Kidney epithelial cell (primary cell): Measurements from ENCODE around the gene CSNK1G2. TPM values are rescaled to one million over a fixed set of nuclear protein-coding genes. Genes with fewer than 3 reads are reported as not detected.

Experiments
- DNase-seq: peaks from one replicate; pipeline ENCODE4 v3.0.0-alpha.2; 2010; ENCODE audit warnings: low read depth
- H3K27me3 ChIP-seq: 2 replicates; pipeline ENCODE4 v1.6.0; 2011; ENCODE audit warnings: low read length; ENCODE audit not compliant: control insufficient read depth, insufficient read depth
- H3K36me3 ChIP-seq: 2 replicates; pipeline ENCODE4 v1.5.1; 2011; ENCODE audit warnings: low read length; ENCODE audit not compliant: control insufficient read depth, insufficient read depth
- H3K4me3 ChIP-seq: 2 replicates; pipeline ENCODE4 v1.5.1; 2011; ENCODE audit warnings: low read depth, mild to moderate bottlenecking, control low read depth, low read length
- total RNA-seq: library from RNA; depleted of rRNA; stranded (reverse); fragments of >200 nt; gene quantifications from 2 replicates; pipeline ENCODE4 v1.2.3, GENCODE V29; 2015
- TF ChIP-seq, protein P1 (sequence below): IDR thresholded peaks from 2 replicates; pipeline ENCODE4 v1.5.1; 2011; ENCODE audit warnings: mild to moderate bottlenecking, moderate library complexity, low read length, control low read depth, inconsistent platforms; ENCODE audit not compliant: insufficient read depth, poor library complexity, severe bottlenecking

The CSNK1G2 gene
- total RNA-seq, 1 donor from 2014 or later: 105 TPM

DNA sequence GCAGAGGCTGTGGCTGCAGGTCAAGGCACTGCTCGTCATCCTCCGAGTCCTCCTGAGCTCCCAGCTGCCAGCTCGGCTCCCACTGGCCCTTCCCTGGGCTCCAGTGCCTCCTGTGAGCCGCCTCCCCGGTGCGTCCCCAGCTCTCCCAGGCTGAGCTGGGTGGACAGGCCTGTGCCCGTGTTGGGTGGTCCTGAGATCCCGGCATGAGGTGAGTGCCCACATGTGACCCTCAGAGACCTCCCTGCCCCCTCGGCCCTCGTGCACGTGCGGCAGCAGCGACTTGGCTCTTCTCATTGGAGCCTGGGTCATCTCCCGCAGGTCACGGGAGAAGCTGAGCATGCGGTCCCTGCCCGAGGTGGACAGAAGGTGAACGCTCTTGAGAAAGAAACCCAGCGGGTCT is 20.3 kb upstream of the CSNK1G2 start:
- Histone ChIP-seq H3K36me3 (peaks cover 3% of the 10 kb centered on the region), H3K27me3 (no peaks in the 10 kb centered on the region), H3K4me3 (no peak overlapping the region)
- no peak for DNase-seq
- TF ChIP-seq, protein P1, sequence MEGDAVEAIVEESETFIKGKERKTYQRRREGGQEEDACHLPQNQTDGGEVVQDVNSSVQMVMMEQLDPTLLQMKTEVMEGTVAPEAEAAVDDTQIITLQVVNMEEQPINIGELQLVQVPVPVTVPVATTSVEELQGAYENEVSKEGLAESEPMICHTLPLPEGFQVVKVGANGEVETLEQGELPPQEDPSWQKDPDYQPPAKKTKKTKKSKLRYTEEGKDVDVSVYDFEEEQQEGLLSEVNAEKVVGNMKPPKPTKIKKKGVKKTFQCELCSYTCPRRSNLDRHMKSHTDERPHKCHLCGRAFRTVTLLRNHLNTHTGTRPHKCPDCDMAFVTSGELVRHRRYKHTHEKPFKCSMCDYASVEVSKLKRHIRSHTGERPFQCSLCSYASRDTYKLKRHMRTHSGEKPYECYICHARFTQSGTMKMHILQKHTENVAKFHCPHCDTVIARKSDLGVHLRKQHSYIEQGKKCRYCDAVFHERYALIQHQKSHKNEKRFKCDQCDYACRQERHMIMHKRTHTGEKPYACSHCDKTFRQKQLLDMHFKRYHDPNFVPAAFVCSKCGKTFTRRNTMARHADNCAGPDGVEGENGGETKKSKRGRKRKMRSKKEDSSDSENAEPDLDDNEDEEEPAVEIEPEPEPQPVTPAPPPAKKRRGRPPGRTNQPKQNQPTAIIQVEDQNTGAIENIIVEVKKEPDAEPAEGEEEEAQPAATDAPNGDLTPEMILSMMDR: no peak

DNA sequence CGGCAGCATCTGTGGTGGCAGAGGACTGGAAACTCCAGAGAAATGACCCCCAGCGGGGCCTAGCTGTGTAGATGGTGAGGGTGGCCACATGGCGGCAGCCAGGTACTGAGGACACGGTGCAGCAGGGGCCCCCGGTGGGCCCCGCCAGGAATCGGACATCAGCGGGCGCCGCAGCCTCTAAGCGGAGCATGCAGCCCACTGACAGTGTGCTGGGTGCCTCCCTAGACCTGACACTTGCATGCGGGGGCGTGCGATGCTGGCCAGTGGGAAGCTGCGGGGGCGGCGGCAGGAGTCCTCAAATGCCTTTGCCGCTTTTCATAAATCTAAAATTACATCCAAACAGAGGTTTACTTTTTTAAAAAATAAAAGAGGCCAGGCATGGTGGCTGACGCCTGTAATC is 19.6 kb upstream of the CSNK1G2 start:
- H3K36me3 ChIP-seq: peaks cover 3% of the 10 kb centered on the region
- H3K4me3 ChIP-seq: no peak overlapping the region
- H3K27me3 ChIP-seq: no peaks in the 10 kb centered on the region
- TF ChIP-seq, protein P1: no peak
- no peak for DNase-seq

DNA sequence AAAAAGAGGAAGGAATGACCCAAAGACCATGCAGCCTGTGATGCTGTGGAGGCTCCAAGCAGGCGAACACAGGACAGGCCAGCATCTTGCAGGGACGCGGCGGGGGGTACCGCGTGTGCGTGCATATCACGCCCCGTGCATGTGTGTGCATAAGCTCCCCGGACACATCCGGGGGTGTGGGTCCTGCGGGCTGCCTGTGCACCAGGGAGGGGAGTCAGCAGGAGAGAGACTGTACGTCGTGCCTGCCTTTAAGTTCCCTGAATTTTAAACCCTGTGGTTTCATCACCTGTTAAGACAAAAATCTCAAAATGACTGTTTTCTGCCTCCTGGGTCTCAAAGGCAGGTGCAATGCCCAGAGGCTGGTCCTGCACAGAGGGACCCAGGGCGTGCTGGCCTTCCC is 19.1 kb upstream of the CSNK1G2 start:
- TF ChIP-seq, protein P1: no peak
- no peak for DNase-seq
- H3K4me3 ChIP-seq: no peak overlapping the region
- H3K36me3 ChIP-seq: peaks cover 3% of the 10 kb centered on the region
- H3K27me3 ChIP-seq: no peaks in the 10 kb centered on the region

DNA sequence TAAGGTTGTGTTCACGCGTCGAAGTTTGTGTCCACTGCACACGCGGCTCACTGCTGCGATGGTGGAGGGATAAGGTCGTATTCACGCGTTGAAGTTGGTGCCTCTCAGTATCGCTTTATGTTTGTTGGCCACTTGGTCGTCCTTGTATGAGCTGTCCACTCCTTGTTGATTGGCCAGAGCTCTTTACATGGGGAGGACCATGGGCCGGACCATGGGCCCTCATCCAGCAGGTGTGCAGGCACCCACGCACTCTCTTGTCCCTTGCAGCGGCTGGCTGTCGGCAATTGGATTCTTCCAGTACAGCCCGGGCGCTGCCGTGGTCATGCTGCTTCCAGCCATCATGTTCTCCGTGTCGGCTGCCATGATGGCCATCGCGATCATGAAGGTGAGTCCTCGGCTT is 18.2 kb upstream of the CSNK1G2 start:
- TF ChIP-seq, protein P1: no peak
- no peak overlapping the region for H3K4me3 ChIP-seq
- DNase-seq: no peak
- peaks cover 3% of the 10 kb centered on the region for H3K36me3 ChIP-seq
- no peaks in the 10 kb centered on the region for H3K27me3 ChIP-seq

DNA sequence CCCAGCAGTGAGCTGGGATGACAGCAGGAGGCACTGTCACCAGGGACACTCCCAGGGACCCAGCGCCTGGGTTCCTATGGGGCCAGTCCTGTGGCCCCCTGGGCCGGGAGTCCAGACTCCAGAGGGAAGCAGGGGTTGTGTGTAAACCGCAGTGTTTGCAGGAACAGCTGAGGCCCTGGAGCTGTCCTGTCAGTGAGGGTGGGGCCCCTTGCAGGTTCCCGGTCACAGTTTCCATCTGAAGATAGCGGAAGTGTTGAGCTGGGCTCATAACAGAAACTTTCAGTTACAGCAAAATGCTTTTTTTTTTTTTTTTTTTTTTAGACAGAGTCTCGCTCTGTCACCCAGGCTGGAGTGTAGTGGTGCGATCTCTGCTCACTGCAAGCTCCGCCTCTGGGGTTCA is 17.7 kb upstream of the CSNK1G2 start:
- no peak for DNase-seq
- peaks cover 3% of the 10 kb centered on the region for H3K36me3 ChIP-seq
- TF ChIP-seq, protein P1: no peak

DNA sequence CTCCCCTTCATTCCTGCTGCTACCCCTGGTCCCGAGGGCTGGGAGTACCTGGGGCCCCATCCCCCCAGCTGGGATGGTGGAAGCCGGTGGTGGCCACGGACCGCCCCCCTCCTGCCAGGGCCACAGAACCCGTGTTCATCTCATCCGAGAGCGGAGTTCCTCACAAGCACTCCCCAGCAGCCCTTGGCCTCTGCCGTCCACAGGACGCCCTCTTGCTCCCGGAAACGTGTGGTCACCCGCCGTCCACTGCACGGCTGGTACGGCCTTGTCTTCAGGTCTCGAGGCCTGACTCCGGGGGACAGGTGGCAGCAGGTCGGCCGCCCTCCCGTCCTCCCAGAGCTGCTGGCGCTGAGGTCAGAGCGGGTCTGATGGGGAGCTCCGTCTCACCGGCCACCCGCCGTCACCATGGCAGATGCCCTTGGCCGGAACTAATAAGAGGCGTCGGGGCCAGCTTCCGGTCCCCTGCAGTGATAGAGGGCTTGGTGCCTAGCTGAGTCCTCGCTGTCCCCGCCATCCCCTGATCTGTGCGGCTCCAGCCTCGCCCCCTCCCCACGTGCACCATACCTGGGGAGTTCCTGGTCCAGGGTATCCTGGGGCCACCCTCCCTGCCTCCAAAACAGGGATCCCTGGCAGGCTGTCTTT is 16.5 kb upstream of the CSNK1G2 start:
- no peak for DNase-seq
- H3K27me3 ChIP-seq: no peaks in the 10 kb centered on the region
- H3K4me3 ChIP-seq: no peak overlapping the region
- peaks cover 3% of the 10 kb centered on the region for H3K36me3 ChIP-seq
- TF ChIP-seq, protein P1: no peak

More for the DNA sequence above, 17.7 kb upstream of the CSNK1G2 start:
- no peak overlapping the region for H3K4me3 ChIP-seq
- H3K27me3 ChIP-seq: no peaks in the 10 kb centered on the region
